NCI-H1694 treated with DMSO at 0.1 percent for 48 hours (cell line): ENCODE results near the gene EPB42.
A peak's percentile ranks its signal among the peaks of the same experiment; 100 is the strongest.

Experiments
- DNase-seq: peaks from one replicate; lab custom pipeline; 2025; lab: John Stamatoyannopoulos, UW

Gene EPB42

DNA sequence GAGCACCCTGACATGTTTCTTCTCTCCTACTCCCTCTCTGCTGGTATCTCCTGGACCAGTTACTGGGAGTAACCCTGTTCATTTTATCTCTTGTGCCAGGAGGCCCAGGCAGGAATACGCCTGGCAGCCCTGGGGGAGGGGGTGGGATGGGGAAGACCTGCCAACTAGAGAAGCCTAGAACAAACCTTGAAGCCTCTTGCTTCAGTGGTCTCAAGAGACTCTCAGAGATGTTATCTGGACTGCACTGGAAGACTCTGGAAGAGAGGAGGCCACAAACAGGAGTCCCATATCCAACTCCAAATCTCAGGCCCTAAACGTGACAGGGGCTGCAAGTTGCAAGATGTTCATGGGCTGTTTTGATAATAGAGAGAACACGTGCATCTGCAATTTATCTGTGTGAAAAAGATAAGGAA, at the start of gene EPB42:
EPB42 (minus strand) TSS at position 28 of the 413 bp plus-strand sequence. CDS start 193 bp downstream, outside the sequence.
- no peak for DNase-seq

DNA sequence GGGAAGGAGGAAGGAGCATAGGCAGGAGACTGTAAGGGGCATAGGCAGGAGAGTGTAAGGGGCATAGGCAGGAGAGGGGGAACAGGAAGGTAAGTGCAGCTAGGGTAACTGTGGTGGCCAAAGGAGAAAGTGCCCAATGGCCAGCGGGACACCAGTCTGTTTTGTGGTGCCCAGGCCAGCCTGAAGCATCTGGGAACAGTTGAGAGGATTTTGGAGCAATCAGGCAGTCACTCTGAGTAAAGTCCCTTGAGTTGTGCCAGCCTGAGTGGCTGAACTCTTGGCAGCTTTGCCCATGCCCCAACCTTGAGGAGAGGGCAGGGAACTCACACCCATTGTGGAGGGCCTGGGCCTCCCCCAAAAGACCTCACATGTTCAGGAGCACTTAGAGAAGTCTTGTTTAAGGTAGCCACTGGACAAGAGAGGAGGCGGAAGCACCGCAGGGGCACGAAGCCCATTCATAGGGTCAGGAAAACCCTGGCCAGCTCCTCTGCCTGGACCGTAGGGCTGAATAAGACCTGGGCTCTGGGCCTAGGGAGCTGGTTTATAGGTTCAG, 49.4 kb upstream of the EPB42 start:
- no peak for DNase-seq

- DNase-seq: no peak
Observed at GRCh38 chr15:43268111-43269105, 47.6 kb upstream of the EPB42 start.

GRCh38 chr15:43267439-43267838, 46.6 kb upstream of the EPB42 start:
- no peak for DNase-seq

- DNase-seq: no peak
Observed at GRCh38 chr15:43266834-43267233, 46.0 kb upstream of the EPB42 start, which contains the start of gene TGM5. TGM5 (minus strand) TSS chr15:43266928; CDS start chr15:43266849, 79 bp downstream.

GRCh38 chr15:43266386-43266785, 45.6 kb upstream of the EPB42 start:
- DNase-seq: no peak

GRCh38 chr15:43260011-43260615, 39.3 kb upstream of the EPB42 start:
- no peak for DNase-seq

DNA sequence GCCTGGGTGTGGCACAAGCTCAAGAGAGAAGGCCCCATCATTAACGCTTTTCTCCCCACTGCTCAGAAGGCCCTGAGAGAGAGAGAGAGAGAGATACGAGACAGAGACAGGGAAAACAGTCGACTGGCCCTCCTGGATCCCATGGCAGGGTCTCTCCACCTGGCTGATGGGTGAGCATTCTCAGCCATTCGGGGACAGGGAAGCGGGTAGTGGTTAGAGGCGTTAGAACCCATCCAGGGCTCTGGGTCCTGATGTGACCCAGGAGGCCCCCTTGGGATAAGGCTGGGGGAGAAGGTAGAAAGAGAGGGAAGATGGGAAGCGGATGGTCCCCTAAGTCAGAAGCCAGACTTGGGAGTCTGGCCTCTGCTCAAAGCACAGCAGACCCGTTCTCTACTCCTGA, 38.0 kb upstream of the EPB42 start:
- no peak for DNase-seq

DNA sequence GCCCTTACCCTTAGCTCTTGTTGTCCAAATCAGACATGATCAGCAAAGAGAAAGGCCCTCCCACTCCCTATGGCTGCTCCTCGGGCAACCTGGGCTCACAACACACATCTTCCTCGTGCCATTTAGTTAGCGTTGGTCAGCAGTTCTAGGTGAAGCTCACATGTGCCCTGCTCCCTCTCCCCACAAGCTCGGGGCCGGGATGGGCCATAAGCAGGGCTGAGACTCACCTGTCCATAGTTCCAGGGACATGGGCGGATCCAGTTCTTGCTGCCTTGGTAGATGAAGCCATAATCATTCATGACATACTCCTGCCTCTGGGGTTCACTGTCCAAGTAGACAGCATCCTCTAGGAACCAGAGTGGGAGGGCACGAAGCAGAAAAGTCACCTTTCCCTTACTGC, 35.5 kb upstream of the EPB42 start:
- no peak for DNase-seq

- no peak for DNase-seq
Observed at GRCh38 chr15:43255376-43255775, 34.6 kb upstream of the EPB42 start.

- no peak for DNase-seq
Observed at GRCh38 chr15:43253431-43254403, 32.9 kb upstream of the EPB42 start.

DNA sequence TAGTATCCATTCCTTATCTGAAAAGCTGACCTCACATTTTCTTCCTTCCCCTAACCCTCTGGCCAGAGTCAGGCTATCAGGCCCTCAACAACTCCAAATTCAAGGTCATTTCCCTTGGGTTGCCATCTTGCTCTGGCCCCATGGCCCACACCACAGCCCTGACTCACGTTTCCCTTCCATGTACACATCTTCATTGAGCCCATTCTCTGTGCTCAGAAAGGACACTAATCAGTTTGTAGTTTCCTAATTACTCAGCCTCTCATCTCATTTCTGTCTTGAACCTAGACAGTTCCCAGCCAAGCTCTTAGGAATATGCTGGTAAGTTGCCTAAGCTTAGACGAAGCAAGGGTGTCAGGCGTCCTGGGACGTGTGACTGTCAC, 31.0 kb upstream of the EPB42 start:
- DNase-seq: no peak

DNA sequence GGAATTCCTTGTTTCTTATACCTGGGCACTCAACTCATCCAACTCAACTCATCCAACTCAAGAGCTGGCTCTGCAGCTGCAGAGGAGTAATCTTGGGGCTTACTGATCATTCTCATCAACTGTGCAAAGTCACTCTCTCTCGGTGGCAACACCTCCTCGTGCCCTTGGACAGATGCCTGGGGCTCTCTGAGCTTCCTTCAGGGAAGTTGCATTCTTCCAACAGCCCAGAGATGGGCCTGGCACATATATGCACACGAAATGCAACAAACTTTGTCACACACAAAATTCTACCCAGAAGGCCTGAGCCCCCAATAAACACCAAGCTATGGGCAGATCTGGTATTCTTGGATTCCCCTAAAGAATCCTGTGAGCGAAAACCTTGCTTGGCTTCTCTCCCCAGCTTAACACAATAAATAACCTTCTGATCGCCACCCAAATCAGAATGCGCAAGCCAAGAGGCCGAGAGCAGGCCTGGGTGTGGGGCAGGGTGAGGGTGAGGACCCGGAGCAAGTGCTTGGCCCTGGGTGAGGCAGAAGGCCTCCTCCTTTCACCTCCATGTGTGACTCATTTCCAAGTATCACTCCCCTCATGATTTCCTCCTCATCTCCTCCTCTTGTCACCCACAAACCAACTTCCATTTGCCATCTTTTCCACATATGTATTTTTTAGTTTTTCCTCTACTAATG, 30.5 kb upstream of the EPB42 start:
- DNase-seq: no peak

DNA sequence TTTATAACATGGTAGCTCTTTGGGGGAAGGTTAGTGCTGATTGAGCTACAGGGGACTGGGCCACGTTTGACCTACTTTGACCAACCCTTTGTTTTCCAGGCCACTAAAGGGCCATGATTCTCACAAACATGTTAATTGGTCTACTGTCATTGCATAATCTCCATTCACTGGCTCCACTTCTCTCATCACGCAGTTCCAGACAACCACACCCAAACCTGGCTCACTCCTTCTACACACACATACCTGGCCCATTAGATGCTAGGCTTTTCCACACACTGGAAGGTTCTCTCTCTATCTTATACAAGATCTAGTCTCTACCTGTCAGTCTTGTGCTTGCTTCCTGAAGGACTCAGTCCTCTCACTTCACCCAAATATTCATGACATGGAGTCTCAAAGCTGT, 30.0 kb upstream of the EPB42 start:
- no peak for DNase-seq

DNA sequence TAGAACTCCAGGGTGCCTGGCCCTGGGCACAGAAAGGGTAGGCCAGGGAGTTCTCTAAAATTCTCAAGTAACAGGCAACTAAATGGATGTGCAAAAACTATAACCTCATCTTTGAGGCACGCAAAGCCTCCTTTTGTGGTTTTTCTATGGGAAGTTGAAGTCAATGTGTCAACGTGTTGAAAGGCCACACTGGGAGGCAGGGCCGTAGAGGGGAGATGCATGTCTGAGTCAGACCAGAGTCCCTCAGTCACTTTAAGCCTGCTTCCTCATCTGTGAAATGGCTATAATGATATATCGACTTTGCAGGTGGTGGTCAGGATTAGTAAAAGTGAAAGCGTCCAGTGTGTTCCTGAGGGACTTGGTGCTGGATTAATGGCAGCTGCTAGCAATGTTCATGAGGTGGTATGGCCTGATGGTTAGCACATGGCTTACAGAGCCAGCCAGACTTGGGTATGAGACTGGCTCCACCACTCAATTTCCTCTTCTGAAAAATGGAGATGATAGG, 28.9 kb upstream of the EPB42 start:
- peak; percentile 3 for DNase-seq

DNA sequence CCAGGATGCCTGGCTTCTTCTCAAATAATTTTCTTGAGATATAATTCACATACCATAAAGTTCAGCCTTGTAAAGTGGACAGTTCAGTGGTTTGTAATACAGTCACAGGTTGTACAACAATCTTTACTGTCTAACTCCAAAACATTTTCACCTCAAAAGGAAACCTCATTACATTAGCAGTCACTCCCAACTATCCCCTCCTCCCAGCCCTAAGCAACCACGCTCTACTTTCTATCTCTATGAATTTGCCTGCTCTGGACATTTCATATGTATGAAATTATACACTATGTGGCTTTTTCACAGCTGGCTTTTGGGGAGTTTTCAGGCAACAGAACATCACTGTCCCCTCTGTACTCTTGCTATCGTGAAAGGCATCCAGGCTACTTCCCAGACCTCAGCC, 28.4 kb upstream of the EPB42 start:
- DNase-seq: no peak

- no peak for DNase-seq
Observed at GRCh38 chr15:43246261-43246774, 25.5 kb upstream of the EPB42 start.

GRCh38 chr15:43244092-43244491, 23.3 kb upstream of the EPB42 start:
- no peak for DNase-seq

DNA sequence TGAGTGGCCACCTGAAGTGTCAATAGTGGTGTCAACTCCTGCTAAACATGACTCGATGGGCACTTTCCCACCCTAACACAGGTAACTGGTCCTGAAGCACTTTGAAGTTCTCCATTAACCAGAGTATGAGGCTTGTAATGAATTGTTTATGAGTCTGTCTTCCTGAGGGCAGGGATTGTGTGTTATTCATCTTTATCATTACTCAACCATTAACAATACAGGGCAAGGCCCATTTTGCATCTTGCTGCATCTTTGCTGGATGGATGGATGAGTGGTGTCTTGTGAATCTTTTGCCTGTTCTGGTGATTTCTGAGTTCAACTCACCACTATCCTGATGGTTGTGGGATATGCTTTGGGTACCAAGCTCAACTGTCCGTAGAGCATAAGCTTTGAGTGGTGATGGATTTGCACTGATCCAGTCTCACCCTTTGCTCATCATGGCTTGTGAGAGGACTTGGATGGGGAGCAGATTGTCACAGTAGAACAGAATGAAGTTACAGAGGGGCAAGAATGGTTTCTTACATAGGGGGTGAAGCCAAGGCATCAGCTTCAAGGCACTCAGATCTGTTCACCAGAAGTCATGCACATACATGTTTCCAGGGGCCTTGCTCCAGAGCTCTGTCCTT, 22.3 kb upstream of the EPB42 start:
- no peak for DNase-seq

DNA sequence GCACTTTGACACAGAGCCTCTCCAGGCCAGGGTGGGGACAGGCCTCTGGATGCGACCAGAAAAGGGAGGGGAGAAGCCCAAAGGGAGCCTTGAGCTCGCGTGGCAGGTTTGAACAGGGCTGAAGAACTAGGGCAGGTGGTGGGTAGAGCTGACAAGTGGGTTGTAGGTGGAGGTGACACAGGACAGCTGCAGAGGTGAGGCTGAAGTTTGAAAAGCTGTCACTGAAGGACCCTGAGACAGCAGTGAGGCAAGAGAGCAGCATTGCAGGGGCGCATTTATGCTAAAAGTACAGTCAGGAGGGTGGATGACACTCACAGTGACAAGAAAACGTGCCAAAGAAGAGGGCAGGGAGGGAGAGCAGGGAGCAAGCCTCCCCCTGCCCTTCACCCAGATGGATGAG, 21.8 kb upstream of the EPB42 start:
- no peak for DNase-seq
